ENCODE data around the gene MNT.

The MNT gene

DNA sequence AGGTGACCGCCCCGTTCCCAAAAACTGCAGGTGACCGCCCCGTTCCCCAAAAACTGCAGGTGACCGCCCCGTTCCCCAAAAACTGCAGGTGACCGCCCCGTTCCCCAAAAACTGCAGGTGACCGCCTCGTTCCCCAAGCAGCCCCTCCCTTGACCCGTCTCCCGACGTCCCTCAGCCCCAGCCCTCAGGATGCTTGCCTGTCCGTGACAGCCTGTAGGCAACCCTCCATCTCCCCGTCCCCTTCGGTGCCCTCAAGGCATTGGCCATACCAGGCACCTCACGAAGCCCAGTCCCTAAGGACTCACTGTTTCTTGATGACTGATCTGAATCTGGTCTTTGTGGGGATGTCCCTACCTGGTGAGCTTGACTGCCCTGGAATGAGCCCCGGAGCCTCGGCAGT is 38.4 kb downstream of the MNT start:
- no peak for DNase-seq

GRCh38 chr17:2362016-2362415 is 38.8 kb downstream of the MNT start:
- no peak for DNase-seq

DNA sequence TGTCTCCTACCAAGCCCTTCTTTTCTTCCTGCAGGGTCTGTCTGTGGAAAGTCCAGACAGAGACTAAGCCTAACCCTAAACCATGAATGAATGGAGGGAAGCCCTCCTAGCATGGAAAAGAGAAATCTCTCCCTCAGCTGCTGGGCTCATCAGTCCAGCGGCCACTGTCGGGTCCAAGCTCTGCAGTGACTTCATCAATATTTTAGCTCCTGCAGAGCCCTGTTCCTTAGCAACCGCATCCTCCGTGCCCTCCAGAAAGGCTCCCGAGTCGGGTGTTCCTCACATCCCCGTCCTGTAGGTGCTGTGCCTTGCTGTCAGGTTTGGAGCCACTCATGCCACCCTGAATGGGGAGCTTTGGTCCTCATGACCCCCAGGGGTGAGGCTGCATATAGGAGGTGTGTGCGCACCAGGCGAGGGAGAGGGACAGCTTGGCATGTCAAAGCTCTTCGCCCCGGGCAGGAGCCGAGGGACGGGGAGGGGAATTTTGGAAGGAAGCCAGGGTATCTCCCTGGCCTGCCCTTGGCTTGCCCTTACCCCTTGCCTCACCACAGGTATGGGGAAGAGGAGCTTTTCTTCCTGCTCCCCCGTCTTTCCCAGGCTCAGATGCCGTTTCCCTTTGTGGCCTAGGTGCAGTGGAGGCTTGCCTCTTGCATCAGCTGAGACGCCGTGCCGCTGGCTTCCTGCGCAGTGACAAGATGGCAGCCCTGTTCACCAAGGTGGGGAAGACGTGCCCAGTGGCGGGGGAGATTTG is 39.7 kb downstream of the MNT start:
- no peak for DNase-seq

- DNase-seq = no peak
Observed at GRCh38 chr17:2357931-2358434, 42.9 kb downstream of the MNT start.

- no peak for DNase-seq
Observed at GRCh38 chr17:2357237-2357636, 43.6 kb downstream of the MNT start.

GRCh38 chr17:2354311-2354710 is 46.5 kb downstream of the MNT start:
- no peak for DNase-seq

GRCh38 chr17:2351269-2351668 is 49.6 kb downstream of the MNT start:
- no peak for DNase-seq

DNA sequence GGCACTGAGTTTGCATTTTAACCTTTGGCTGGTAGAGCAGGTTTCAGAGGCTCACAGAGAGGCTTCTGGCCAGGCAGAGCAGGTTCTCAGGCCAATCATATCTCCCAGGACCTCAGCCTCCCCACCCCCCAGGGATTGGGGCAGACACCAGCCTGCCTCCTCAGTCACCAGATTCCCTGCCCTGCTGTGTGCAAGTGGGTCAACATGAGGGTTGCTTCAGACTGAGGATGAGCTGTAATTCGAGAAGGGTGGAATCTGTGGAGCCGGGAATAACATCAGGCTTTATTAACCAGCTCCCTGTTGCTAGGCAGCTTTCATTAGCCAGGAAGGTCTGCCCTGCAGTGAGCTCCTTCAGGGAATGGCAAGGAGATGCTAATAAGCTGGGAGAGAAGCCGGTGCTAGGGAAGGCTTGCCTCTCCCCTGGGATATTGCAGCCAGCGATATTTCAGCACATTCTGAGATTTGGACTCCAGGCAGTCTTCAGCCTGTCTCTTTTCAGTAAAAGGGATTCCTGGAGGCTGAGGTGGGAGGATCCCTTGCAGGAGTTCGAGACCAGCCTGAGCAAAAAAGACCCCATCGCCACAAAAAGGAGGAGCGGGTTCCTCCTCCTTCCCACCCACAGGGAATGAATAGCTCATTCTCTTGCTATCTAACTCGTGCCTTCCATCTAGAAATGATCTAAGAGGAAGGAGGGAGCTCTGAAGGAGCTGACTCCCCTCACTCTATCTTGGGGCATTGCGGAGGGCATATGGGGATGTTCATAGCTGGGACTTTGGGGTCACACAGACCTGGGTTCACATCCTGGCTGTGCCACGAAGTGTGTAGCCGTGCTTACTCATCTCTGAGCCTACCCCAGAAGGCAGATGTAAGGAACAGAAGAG is 52.8 kb downstream of the MNT start:
- peak; percentile 84 to 88 for DNase-seq

DNA sequence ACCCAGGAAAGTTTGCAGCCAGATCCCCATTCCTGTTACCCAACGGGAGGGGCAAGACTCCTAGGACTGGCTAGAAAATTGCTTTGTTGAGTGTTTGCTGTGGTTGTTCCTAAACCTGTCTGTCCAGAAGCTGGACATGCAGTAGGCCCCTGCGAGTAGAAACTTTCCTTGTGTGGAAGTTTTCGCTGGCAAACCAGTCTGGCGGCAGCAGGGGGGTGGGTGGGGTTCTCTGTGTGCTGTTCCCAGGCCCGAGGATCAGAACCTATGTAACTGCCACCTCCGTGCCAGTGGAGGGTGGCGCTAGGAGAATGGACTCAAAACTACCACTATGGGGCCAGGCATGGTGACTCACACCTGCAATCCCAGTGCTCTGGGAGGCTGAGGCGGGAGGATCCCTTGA is 54.4 kb downstream of the MNT start:
- no peak for DNase-seq

GRCh38 chr17:2344528-2344927 is 56.3 kb downstream of the MNT start:
- no peak for DNase-seq

DNA sequence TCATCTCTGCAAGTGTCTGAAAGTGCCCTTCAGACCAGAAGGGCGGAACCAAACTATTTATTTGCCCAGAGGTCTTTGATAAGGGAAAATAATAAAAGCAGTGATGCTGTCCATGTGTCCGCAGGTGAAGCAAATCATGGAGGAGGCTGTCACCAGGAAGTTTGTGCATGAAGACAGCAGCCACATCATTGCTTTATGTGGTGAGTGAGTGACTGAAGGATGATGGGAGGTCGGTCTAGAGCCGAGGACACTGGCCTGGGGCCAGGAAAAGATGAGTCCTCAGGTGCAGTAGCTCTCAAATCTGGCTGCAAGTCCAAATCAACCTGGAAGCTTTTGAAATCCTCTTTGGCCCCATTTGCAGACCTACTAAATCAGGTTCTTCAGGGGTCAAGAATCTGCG is 57.4 kb downstream of the MNT start:
- no peak for DNase-seq

DNA sequence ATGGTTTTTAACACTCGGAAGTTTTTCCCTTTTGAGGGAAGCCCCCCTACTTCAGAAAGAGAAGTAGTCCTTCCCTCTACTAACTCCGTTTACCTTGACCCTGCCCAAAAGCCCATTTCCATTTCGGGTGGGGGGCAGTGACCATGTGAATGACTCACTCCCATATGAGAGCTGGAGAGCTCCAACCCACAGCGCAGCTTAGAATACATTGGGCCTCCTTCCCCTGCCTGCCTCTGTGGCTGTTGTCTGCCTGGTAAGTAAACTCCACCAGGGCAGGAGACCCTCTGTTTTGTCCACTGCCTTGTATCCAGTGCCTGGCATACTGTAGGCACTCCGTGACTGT is 62.6 kb downstream of the MNT start:
- peak in 1 of 2 experiments; percentile 14 for DNase-seq

DNA sequence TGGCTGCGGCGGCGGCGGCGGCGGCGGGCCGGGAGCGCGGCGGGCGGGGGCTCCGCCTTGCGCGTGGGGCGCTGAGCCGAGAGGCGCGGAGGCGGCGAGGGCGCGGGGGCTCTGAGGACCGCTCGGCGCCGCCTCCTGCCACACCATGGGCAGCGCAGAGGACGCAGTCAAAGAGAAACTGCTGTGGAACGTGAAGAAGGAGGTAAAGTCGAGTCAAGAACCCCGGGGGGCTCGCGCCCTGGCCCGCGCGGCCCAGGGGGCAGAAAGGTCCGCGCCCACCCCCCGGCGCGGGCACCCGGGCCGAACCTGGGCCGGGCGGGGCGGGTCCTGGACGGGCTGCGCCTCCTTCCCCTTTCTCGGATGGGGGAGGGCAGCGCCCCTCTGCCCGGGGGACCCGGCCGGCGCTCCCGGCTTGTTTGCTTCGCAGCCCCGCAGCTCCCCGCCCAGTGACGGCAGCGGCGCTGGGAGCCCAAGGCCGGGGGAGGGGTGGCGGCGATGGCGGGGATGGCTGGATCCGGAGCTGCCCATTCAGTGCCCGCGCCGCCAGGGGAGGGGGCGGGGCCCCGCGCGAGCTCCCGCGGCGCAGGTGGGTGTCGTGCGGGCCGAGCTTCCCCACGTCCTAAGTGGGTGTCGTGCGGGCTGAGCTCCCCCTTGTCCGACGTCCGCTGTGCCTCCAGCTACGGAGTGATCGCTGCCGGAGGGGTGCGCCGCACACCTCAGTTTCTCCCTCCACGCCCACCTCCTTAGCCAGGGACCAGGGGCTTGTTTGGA is 63.1 kb downstream of the MNT start:
- DNase-seq = peak in 1 of 2 experiments; percentile 71

DNA sequence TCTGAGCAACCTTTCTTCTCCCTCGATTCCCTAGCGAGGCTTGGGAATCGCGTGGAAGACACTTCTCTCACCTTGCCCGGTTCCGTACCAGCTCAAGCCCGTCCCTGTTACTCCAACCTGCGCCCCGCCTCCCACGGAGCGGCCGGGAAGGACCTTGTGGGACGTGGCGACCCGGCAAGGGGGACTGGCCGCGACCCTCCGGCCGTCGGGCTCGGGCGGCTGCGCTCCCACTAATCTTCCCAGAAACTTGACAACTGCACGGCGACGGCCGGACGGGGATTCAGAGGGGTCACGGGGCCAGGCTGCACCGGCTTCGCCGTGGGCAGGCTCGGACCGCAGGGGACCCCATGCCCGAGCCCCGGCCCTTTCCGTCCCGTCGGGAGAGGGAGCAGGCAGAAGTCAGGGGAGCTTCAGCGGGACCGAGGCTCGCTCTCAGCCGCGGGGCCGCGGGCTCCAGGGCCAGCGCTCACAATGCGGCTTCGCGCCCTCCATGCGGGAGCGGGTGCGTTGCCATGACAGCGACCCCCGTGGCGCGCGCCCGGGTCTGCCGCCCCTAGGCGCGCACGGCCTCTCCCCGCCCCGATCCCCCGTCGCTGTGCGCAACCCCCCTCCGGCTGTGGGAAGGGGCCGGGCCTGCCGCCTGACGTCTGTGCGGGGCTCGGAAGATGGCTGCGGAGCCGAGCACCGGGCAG is 63.9 kb downstream of the MNT start, which contains the start of gene SGSM2:
TSS of gene SGSM2 (plus strand) at position 650 of the 692 bp plus-strand sequence. CDS start 188 bp downstream, outside the sequence.
- DNase-seq = peak in 1 of 2 experiments; percentile 67

DNA sequence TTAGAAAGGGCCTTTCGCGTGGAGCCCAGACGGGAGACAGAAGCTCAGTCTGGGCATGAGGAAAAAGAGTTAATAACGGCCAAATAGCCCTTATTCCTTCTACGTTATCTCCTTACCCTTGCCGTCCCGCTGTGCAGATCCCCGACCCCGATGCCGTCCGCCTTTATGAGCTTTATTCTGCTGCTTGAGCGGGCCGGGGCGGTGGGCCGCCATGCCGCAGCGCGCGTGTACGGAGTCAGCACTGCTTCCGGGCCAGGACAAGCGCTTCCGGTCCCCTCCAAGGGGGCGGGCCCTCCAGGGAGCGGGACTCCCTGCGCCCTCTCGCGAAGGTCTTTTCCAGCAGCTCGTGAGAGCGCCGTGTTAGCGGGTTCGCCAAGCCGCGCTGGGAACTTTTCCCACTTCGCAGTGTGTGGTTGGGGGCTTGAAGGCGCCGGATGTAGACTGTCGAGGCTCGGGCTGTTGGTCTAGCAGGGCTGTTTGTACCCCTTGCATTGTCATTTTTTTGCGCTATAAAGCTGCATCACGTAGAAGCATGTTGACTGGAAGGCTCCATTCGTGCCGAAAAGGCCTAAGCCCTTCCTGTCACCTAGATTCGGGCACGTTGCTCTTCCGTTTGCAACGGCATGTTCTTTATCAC is 64.5 kb downstream of the MNT start, which contains the start of gene TSR1:
TSS of gene TSR1 (minus strand) at position 243 of the 637 bp plus-strand sequence. CDS start at position 213, 30 bp downstream.
- peak; percentile 57 to 86 for DNase-seq

DNA sequence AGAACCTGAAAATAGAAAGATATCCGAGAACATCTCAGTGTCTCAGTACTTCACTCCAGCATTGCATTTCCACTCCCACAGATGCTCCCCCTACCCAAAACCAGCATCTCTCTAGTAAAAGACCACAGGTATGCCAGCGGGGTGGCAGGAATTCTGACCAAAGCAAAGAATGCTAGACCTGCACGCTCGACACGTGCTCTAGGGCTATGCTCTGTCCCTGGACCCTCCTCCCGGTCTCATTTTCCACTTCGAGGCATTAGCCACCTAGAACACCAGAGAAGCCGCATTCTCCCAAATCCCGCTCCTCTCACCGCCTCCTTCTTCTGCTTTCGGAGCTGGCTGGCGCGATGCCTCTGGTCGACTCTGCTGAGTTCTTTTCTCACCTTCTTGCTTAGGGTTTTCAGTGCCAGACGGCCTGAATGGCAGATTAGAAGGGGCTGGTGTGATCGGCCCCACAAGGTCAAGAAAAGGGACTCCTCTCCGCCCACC is 65.1 kb downstream of the MNT start:
- DNase-seq = no peak
